GF-D8 (cell line): ENCODE data around the gene PRKG1.

ENCODE experiments used
- DNase-seq: peaks from one replicate; lab custom pipeline; 2025; lab: John Stamatoyannopoulos, UW

Gene PRKG1

GRCh38 chr10:52059089-52059488 is 984.8 kb downstream of the PRKG1 start:
- no peak for DNase-seq

- DNase-seq, result no peak
Measured at GRCh38 chr10:52063159-52063558, 988.9 kb downstream of the PRKG1 start.

- no peak for DNase-seq
Measured at GRCh38 chr10:52064084-52064845, 990.0 kb downstream of the PRKG1 start.

GRCh38 chr10:52066383-52066782 is 992.1 kb downstream of the PRKG1 start:
- no peak for DNase-seq

GRCh38 chr10:52068485-52068884 is 994.2 kb downstream of the PRKG1 start:
- no peak for DNase-seq

GRCh38 chr10:52071814-52072213 is 997.5 kb downstream of the PRKG1 start:
- no peak for DNase-seq

- DNase-seq, result no peak
Measured at GRCh38 chr10:52074505-52075026, 1000.3 kb downstream of the PRKG1 start.

- no peak for DNase-seq
Measured at GRCh38 chr10:52077814-52078213, 1003.5 kb downstream of the PRKG1 start.

- no peak for DNase-seq
Measured at GRCh38 chr10:52078397-52078937, 1004.2 kb downstream of the PRKG1 start.

- DNase-seq, result no peak
Measured at GRCh38 chr10:52082307-52082706, 1008.0 kb downstream of the PRKG1 start.

- DNase-seq, result no peak
Measured at GRCh38 chr10:52083422-52083821, 1009.1 kb downstream of the PRKG1 start.

GRCh38 chr10:52092390-52092789 is 1018.1 kb downstream of the PRKG1 start:
- DNase-seq, result no peak

GRCh38 chr10:52098130-52098529 is 1023.8 kb downstream of the PRKG1 start:
- no peak for DNase-seq

GRCh38 chr10:52099026-52099600 is 1024.8 kb downstream of the PRKG1 start:
- DNase-seq, result no peak

GRCh38 chr10:52100011-52100547 is 1025.8 kb downstream of the PRKG1 start:
- DNase-seq, result no peak

GRCh38 chr10:52105301-52105700 is 1031.0 kb downstream of the PRKG1 start:
- DNase-seq, result no peak

GRCh38 chr10:52106011-52106410 is 1031.7 kb downstream of the PRKG1 start:
- no peak for DNase-seq

- DNase-seq, result no peak
Measured at GRCh38 chr10:52106899-52107298, 1032.6 kb downstream of the PRKG1 start.

GRCh38 chr10:52108236-52108635 is 1033.9 kb downstream of the PRKG1 start:
- no peak for DNase-seq

- DNase-seq, result no peak
Measured at GRCh38 chr10:52110576-52110975, 1036.3 kb downstream of the PRKG1 start.

- DNase-seq, result no peak
Measured at GRCh38 chr10:52111101-52111891, 1037.0 kb downstream of the PRKG1 start.

GRCh38 chr10:52115823-52116222 is 1041.5 kb downstream of the PRKG1 start:
- no peak for DNase-seq
